Measurements from ENCODE around the gene U2SURP. TPM values are rescaled to one million over a fixed set of nuclear protein-coding genes. Genes with fewer than 3 reads are reported as not detected.

U2SURP gene
- total RNA-seq = 10 to 100 TPM; 35.8 to 49.3 (median 40.2) TPM
- polyA plus RNA-seq = 10 to 100 TPM; 14.1 to 47.4 TPM
- long read RNA-seq, donor 1, full-length matches to known transcripts = 9 of 34 reads
- long read RNA-seq, donor 1, partial matches to known transcripts = 11 of 34 reads
- long read RNA-seq, donor 1, other reads (novel, unspliced or antisense) = 14 of 34 reads
- long read RNA-seq, donor 2, partial matches to known transcripts = 16 of 37 reads
- long read RNA-seq, donor 2, other reads (novel, unspliced or antisense) = 16 of 37 reads
- long read RNA-seq, donor 3, full-length matches to known transcripts = 4 of 131 reads
- long read RNA-seq, donor 3, partial matches to known transcripts = 89 of 131 reads
- long read RNA-seq, donor 3, other reads (novel, unspliced or antisense) = 38 of 131 reads

- peaks cover 0 to 66% (median 56%) of the 10 kb centered on the region in 9 donors for H3K4me1 ChIP-seq
- no peaks in the 10 kb centered on the region for H3K36me3 ChIP-seq
- H3K4me3 ChIP-seq = peak within 1 kb of the TSS; percentile 62 to 91 (median 77)
- ATAC-seq (peak; percentile 94 to 99 (median 96)), DNase-seq (peak; percentile 93 to 98)
- H3K27ac ChIP-seq = peak within 1 kb of the TSS; percentile 52 to 94 (median 89)
- peak in 4 of 9 donors; percentile 5 to 16 (median 10) for TF ChIP-seq CTCF (IDR thresholded peaks at IDR 0.05)
- H3K9me3 ChIP-seq = no peaks in the 10 kb centered on the region
- intact Hi-C loops (cut with DNase I) = loop anchor here in 2 of 10 donors (2.0 to 5.0 kb wide), 2 partner anchors 423 to 424 kb away; partner anchors contain the start of gene ATR (in 2 of the 2)
- H3K27me3 ChIP-seq = no peaks in the 10 kb centered on the region
- WGBS, 2 donors = 0% methylated on average over 55 of the region's 55 CpGs
Observed at GRCh38 chr3:143001369-143002082, at the start of gene U2SURP. TSS of gene U2SURP (plus strand) at chr3:143001570. CDS start at chr3:143001629, 59 bp downstream.

- 90 to 94% methylated on average over 2 of the region's 2 CpGs for WGBS, 2 donors
- intact Hi-C loops (cut with DNase I) = no loop called here
- Histone ChIP-seq H3K9me3 (no peaks in the 10 kb centered on the region), H3K4me1 (peaks cover 0 to 15% (median 3%) of the 10 kb centered on the region in 9 donors), H3K4me3 (no peak overlapping the region), H3K27me3 (peaks cover 0 to 25% (median 8%) of the 10 kb centered on the region in 7 donors), H3K27ac (no peak overlapping the region), H3K36me3 (no peaks in the 10 kb centered on the region)
- ATAC-seq (no peak), DNase-seq (no peak)
- no peak for TF ChIP-seq CTCF (IDR thresholded peaks at IDR 0.05)
Observed at GRCh38 chr3:142951794-142952193, 49.6 kb upstream of the U2SURP start.

- intact Hi-C loops (cut with DNase I) = no loop called here
- 65% methylated on average over 8 of the region's 8 CpGs for WGBS, 2 donors
- Histone ChIP-seq H3K36me3 (no peaks in the 10 kb centered on the region), H3K27ac (peak overlapping the region in 1 of 10 donors; percentile 7), H3K4me3 (no peak overlapping the region), H3K4me1 (peaks cover 0 to 17% (median 0%) of the 10 kb centered on the region in 9 donors), H3K27me3 (peaks cover 0 to 25% (median 3%) of the 10 kb centered on the region in 7 donors), H3K9me3 (no peaks in the 10 kb centered on the region)
- TF ChIP-seq CTCF (IDR thresholded peaks at IDR 0.05) = no peak
- DNase-seq (no peak), ATAC-seq (peak in 5 of 8 donors; percentile 15 to 45 (median 27))
Observed at GRCh38 chr3:142952272-142953193, 48.8 kb upstream of the U2SURP start.
